ENCODE measurements around the gene C6orf62.
A peak's percentile ranks its signal among the peaks of the same experiment; 100 is the strongest.
"Not testable (repeated sequence)": the region's sequence is repeated elsewhere in the genome, so short reads cannot be mapped to it uniquely, and the experiment has no call there.

Gene C6orf62

GRCh38 chr6:24680582-24680981, 38.4 kb downstream of the C6orf62 start:
- TF ChIP-seq CTCF (conservative IDR thresholded peaks at IDR 0.05): no peak

GRCh38 chr6:24678792-24679352, 40.1 kb downstream of the C6orf62 start:
- H3K27ac ChIP-seq: not testable (repeated sequence)

More at GRCh38 chr6:24680582-24680981, 38.4 kb downstream of the C6orf62 start:
- no peak overlapping the region for H3K27ac ChIP-seq

GRCh38 chr6:24673625-24674024, 45.3 kb downstream of the C6orf62 start:
- no peak overlapping the region for H3K27ac ChIP-seq
- TF ChIP-seq CTCF (conservative IDR thresholded peaks at IDR 0.05) (no peak), ZFX (IDR thresholded peaks at IDR 0.05) (no peak)

- TF ChIP-seq CTCF (conservative IDR thresholded peaks at IDR 0.05): no peak
- no peak for TF ChIP-seq ZFX (IDR thresholded peaks at IDR 0.05)
- no peak overlapping the region for H3K27ac ChIP-seq
Observed at GRCh38 chr6:24672620-24673182, 46.3 kb downstream of the C6orf62 start.

GRCh38 chr6:24671077-24671476, 47.9 kb downstream of the C6orf62 start:
- not testable (repeated sequence) for H3K27ac ChIP-seq

- H3K27ac ChIP-seq: not testable (repeated sequence)
Observed at GRCh38 chr6:24670492-24670891, 48.5 kb downstream of the C6orf62 start.

- H3K27ac ChIP-seq: no peak overlapping the region
- TF ChIP-seq CTCF (conservative IDR thresholded peaks at IDR 0.05) (no peak), ZFX (IDR thresholded peaks at IDR 0.05) (no peak)
Observed at GRCh38 chr6:24668997-24669361, 50.0 kb downstream of the C6orf62 start.

GRCh38 chr6:24668066-24668996, 50.6 kb downstream of the C6orf62 start:
- H3K27ac ChIP-seq: peak overlapping the region; percentile 81; the same call in 1 of the 2 replicates

GRCh38 chr6:24667378-24667803, 51.6 kb downstream of the C6orf62 start:
- TF ChIP-seq CTCF (conservative IDR thresholded peaks at IDR 0.05): no peak
- TF ChIP-seq ZFX (IDR thresholded peaks at IDR 0.05): no peak
- peak overlapping the region; percentile 81 for H3K27ac ChIP-seq

Measured in C4-2B (cell line).